Neutrophil (primary cell): ENCODE measurements around the gene C15orf39.

Source experiments
- H3K27ac ChIP-seq: fragments of 200-600 bp; sonication (generic); 2 replicates; pipeline ENCODE4 v1.5.1; 2016; ENCODE audit warnings: mild to moderate bottlenecking, moderate library complexity
- H3K27me3 ChIP-seq: fragments of 200-600 bp; sonication (generic); 2 replicates; pipeline ENCODE4 v1.6.0; 2016; ENCODE audit warnings: mild to moderate bottlenecking
- H3K36me3 ChIP-seq: fragments of 200-600 bp; sonication (generic); 2 replicates; pipeline ENCODE4 v1.5.1; 2017
- H3K4me1 ChIP-seq, 2 experiments: fragments of 200-600 bp in 1 of 2; sonication (generic) in 1 of 2; 1 replicate in 1 of 2; 2 replicates in 1 of 2; pipeline versions ENCODE4 v1.5.1 to v1.6.1; 2013 to 2016; ENCODE audit warnings: low read depth in 1 of 2, low read length in 1 of 2, mild to moderate bottlenecking in 1 of 2, moderate library complexity in 1 of 2; ENCODE audit not compliant: control insufficient read depth in 1 of 2, insufficient read depth in 1 of 2
- H3K4me3 ChIP-seq, 2 experiments: fragments of 200-600 bp in 1 of 2; sonication (generic) in 1 of 2; 1 replicate in 1 of 2; 2 replicates in 1 of 2; pipeline ENCODE4 v1.5.1; 2013 to 2016; ENCODE audit warnings: low read depth in 1 of 2, low read length in 1 of 2, mild to moderate bottlenecking in 1 of 2, moderate library complexity in 1 of 2
- H3K9me3 ChIP-seq: fragments of 200-600 bp; sonication (generic); 2 replicates; pipeline ENCODE4 v1.5.1; 2016
- CTCF ChIP-seq: fragments of 200-600 bp; sonication (generic); IDR thresholded peaks from 2 replicates; pipeline ENCODE4 v1.5.1; 2016; ENCODE audit warnings: antibody characterized with exemption

The C15orf39 gene

GRCh38 chr15:75201616-75202250 is at the start of gene C15orf39:
Gene C15orf39, plus strand, starts transcription at chr15:75201882. Its CDS starts 4,167 bp downstream, at chr15:75206049.
- H3K4me1 ChIP-seq, result peaks cover 44 to 45% of the 10 kb centered on the region in 2 experiments
- H3K27me3 ChIP-seq, result no peaks in the 10 kb centered on the region
- peak within 1 kb of the TSS; percentile 99 for H3K27ac ChIP-seq
- peak; percentile 94 for TF ChIP-seq CTCF
- H3K9me3 ChIP-seq, result no peaks in the 10 kb centered on the region
- H3K4me3 ChIP-seq, result peak within 1 kb of the TSS; percentile 99 to 100
- H3K36me3 ChIP-seq, result peaks cover 36% of the 10 kb centered on the region

GRCh38 chr15:75152382-75153079 is 49.2 kb upstream of the C15orf39 start:
- peak overlapping the region; percentile 51 to 60 for H3K4me3 ChIP-seq
- no peaks in the 10 kb centered on the region for H3K9me3 ChIP-seq
- H3K27me3 ChIP-seq, result no peaks in the 10 kb centered on the region
- peak overlapping the region; percentile 96 for H3K27ac ChIP-seq
- TF ChIP-seq CTCF, result no peak
- no peaks in the 10 kb centered on the region for H3K36me3 ChIP-seq
- H3K4me1 ChIP-seq, result peaks cover 54 to 56% of the 10 kb centered on the region in 2 experiments

- H3K36me3 ChIP-seq, result no peaks in the 10 kb centered on the region
- H3K4me3 ChIP-seq, result peak overlapping the region; percentile 51 to 60
- no peaks in the 10 kb centered on the region for H3K9me3 ChIP-seq
- TF ChIP-seq CTCF, result no peak
- H3K27me3 ChIP-seq, result no peaks in the 10 kb centered on the region
- H3K4me1 ChIP-seq, result peaks cover 60 to 62% of the 10 kb centered on the region in 2 experiments
- H3K27ac ChIP-seq, result peak overlapping the region; percentile 96
Observed at GRCh38 chr15:75153087-75153486, 48.6 kb upstream of the C15orf39 start.

GRCh38 chr15:75153565-75154276 is 48.0 kb upstream of the C15orf39 start:
- peaks cover 63 to 66% of the 10 kb centered on the region in 2 experiments for H3K4me1 ChIP-seq
- H3K36me3 ChIP-seq, result no peaks in the 10 kb centered on the region
- peak overlapping the region; percentile 51 to 60 for H3K4me3 ChIP-seq
- H3K27me3 ChIP-seq, result no peaks in the 10 kb centered on the region
- no peaks in the 10 kb centered on the region for H3K9me3 ChIP-seq
- peak overlapping the region; percentile 96 for H3K27ac ChIP-seq
- no peak for TF ChIP-seq CTCF

- TF ChIP-seq CTCF, result no peak
- Histone ChIP-seq H3K27me3 (no peaks in the 10 kb centered on the region), H3K4me3 (peak overlapping the region; percentile 51 to 60), H3K4me1 (peaks cover 63 to 66% of the 10 kb centered on the region in 2 experiments), H3K36me3 (no peaks in the 10 kb centered on the region), H3K27ac (peak overlapping the region; percentile 96), H3K9me3 (no peaks in the 10 kb centered on the region)
Observed at GRCh38 chr15:75154461-75155062, 47.1 kb upstream of the C15orf39 start.
